ENCODE results near the gene PREX1. TPM values are rescaled to one million over a fixed set of nuclear protein-coding genes. Genes with fewer than 3 reads are reported as not detected.

Gene PREX1
- total RNA-seq, 1 experiment from 2014 or later: 3.3 TPM

- H3K27ac ChIP-seq: no peak overlapping the region
- ChIA-PET POLR2A (ENCODE audit: unreplicated experiment) (no interaction called here), CTCF (no interaction called here)
- H3K27me3 ChIP-seq (ENCODE audit: insufficient read depth, low read depth): no peaks in the 10 kb centered on the region
- H4K20me1 ChIP-seq (ENCODE audit: insufficient read depth): no peaks in the 10 kb centered on the region
- no TSS peak for BruUV-seq (replicated peaks)
- intact Hi-C loops (cut with micrococcal nuclease; ENCODE audit: unreplicated experiment): no loop called here
- TF ChIP-seq CTCF (conservative IDR thresholded peaks at IDR 0.05) (no peak), EZH2 (IDR thresholded peaks at IDR 0.05; ENCODE audit: low read depth) (no peak)
- no peak overlapping the region for H3K4me3 ChIP-seq
- no peaks in the 10 kb centered on the region for H3K79me2 ChIP-seq (ENCODE audit: low read depth)
- DNase-seq: no peak
- no peaks in the 10 kb centered on the region for H3K9me3 ChIP-seq (ENCODE audit: insufficient read depth, low read depth)
- H2AFZ ChIP-seq: no peak overlapping the region
- H3K36me3 ChIP-seq (ENCODE audit: low read depth): no peaks in the 10 kb centered on the region
- no peaks in the 10 kb centered on the region; the same call in 1 of the 2 replicates for H3F3A ChIP-seq (ENCODE audit: insufficient read depth, low read depth)
- no peak overlapping the region for H3K4me2 ChIP-seq
- peaks cover 7% of the 10 kb centered on the region; the same call in 1 of the 2 replicates for H3K4me1 ChIP-seq (replicated peaks; ENCODE audit: insufficient read depth)
- no peaks in the 10 kb centered on the region for H3K9me2 ChIP-seq (ENCODE audit: insufficient read depth)
Observed at GRCh38 chr20:48706710-48707365, 121.0 kb downstream of the PREX1 start.

- Histone ChIP-seq H3K4me2 (no peak overlapping the region), H3K9me2 (ENCODE audit: insufficient read depth) (no peaks in the 10 kb centered on the region), H2AFZ (no peak overlapping the region), H3K4me1 (replicated peaks; ENCODE audit: insufficient read depth) (peaks cover 7% of the 10 kb centered on the region; the same call in 1 of the 2 replicates), H3F3A (ENCODE audit: insufficient read depth, low read depth) (no peaks in the 10 kb centered on the region; the same call in 1 of the 2 replicates), H3K9me3 (ENCODE audit: insufficient read depth, low read depth) (no peaks in the 10 kb centered on the region), H3K4me3 (no peak overlapping the region), H3K79me2 (ENCODE audit: low read depth) (no peaks in the 10 kb centered on the region), H3K27me3 (ENCODE audit: insufficient read depth, low read depth) (no peaks in the 10 kb centered on the region), H3K36me3 (ENCODE audit: low read depth) (no peaks in the 10 kb centered on the region), H4K20me1 (ENCODE audit: insufficient read depth) (no peaks in the 10 kb centered on the region), H3K27ac (no peak overlapping the region)
- intact Hi-C loops (cut with micrococcal nuclease; ENCODE audit: unreplicated experiment): no loop called here
- TF ChIP-seq CTCF (conservative IDR thresholded peaks at IDR 0.05): no peak
- no peak for TF ChIP-seq EZH2 (IDR thresholded peaks at IDR 0.05; ENCODE audit: low read depth)
- no TSS peak for BruUV-seq (replicated peaks)
- ChIA-PET POLR2A (ENCODE audit: unreplicated experiment) (no interaction called here), CTCF (no interaction called here)
- no peak for DNase-seq
Observed at GRCh38 chr20:48706116-48706656, 121.6 kb downstream of the PREX1 start.

GRCh38 chr20:48705240-48706115 lies 122.3 kb downstream of the PREX1 start:
- ChIA-PET CTCF (interaction anchor here (0.6 kb wide), 1 partner anchor 12 kb away, joined by 5 read pairs; no protein-coding TSS in a partner anchor), POLR2A (ENCODE audit: unreplicated experiment) (no interaction called here)
- TF ChIP-seq CTCF (conservative IDR thresholded peaks at IDR 0.05): no peak
- TF ChIP-seq EZH2 (IDR thresholded peaks at IDR 0.05; ENCODE audit: low read depth): no peak
- BruUV-seq (replicated peaks): no TSS peak
- Histone ChIP-seq H3K4me3 (no peak overlapping the region), H4K20me1 (ENCODE audit: insufficient read depth) (no peaks in the 10 kb centered on the region), H3K4me1 (replicated peaks; ENCODE audit: insufficient read depth) (peaks cover 7% of the 10 kb centered on the region; the same call in 1 of the 2 replicates), H3F3A (ENCODE audit: insufficient read depth, low read depth) (no peaks in the 10 kb centered on the region; the same call in 1 of the 2 replicates), H3K27me3 (ENCODE audit: insufficient read depth, low read depth) (no peaks in the 10 kb centered on the region), H3K4me2 (no peak overlapping the region), H2AFZ (no peak overlapping the region), H3K27ac (no peak overlapping the region), H3K9me3 (ENCODE audit: insufficient read depth, low read depth) (no peaks in the 10 kb centered on the region), H3K9me2 (ENCODE audit: insufficient read depth) (no peaks in the 10 kb centered on the region), H3K79me2 (ENCODE audit: low read depth) (no peaks in the 10 kb centered on the region), H3K36me3 (ENCODE audit: low read depth) (no peaks in the 10 kb centered on the region)
- intact Hi-C loops (cut with micrococcal nuclease; ENCODE audit: unreplicated experiment): no loop called here
- peak in 1 of 2 experiments; percentile 34 for DNase-seq

Measured in PC-9 (cell line).